ENCODE results near the gene FKBP14.
"Not testable (repeated sequence)": the region's sequence is repeated elsewhere in the genome, so short reads cannot be mapped to it uniquely, and the experiment has no call there.

The FKBP14 gene

GRCh38 chr7:30065746-30066145 is 39.2 kb upstream of the FKBP14 start:
- no peak for DNase-seq (ENCODE audit: extremely low read depth, low read depth)
- no peak for TF ChIP-seq CTCF (IDR thresholded peaks at IDR 0.05; ENCODE audit: low read depth, low read length)

- DNase-seq (ENCODE audit: extremely low read depth, low read depth): peak; percentile 20
- peak; percentile 66 for TF ChIP-seq CTCF (IDR thresholded peaks at IDR 0.05; ENCODE audit: low read depth, low read length)
Measured at GRCh38 chr7:30062587-30062986, 36.1 kb upstream of the FKBP14 start.

DNA sequence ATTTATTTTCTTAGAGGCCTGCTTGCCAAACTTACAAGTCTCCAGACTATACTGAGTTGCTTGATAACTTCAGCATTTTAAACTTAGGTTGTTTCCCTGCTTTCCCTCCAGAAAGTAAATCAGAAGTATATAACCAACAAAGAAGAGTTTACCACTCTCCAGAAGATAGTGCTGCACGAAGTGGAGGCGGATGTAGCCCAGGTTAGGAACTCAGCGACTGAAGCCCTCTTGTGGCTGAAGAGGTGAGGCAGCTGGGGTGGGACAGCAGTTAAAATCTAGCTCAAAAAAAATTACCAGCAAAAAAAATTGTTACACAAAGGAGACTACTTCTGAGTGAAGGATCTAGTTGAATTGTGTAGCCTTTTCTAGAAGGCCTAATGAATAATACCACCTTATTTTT is 35.3 kb upstream of the FKBP14 start:
- TF ChIP-seq CTCF (IDR thresholded peaks at IDR 0.05; ENCODE audit: low read depth, low read length): peak; percentile 58
- DNase-seq (ENCODE audit: extremely low read depth, low read depth): not testable (repeated sequence)

- no peak for TF ChIP-seq CTCF (IDR thresholded peaks at IDR 0.05; ENCODE audit: low read depth, low read length)
Measured at GRCh38 chr7:30057741-30058140, 31.2 kb upstream of the FKBP14 start.

GRCh38 chr7:30053068-30053467 is 26.6 kb upstream of the FKBP14 start:
- TF ChIP-seq CTCF (IDR thresholded peaks at IDR 0.05; ENCODE audit: low read depth, low read length): no peak
- no peak for DNase-seq (ENCODE audit: extremely low read depth, low read depth)

More at GRCh38 chr7:30057741-30058140, 31.2 kb upstream of the FKBP14 start:
- no peak for DNase-seq (ENCODE audit: extremely low read depth, low read depth)

GRCh38 chr7:30049173-30049572 is 22.7 kb upstream of the FKBP14 start:
- DNase-seq (ENCODE audit: extremely low read depth, low read depth): no peak
- TF ChIP-seq CTCF (IDR thresholded peaks at IDR 0.05; ENCODE audit: low read depth, low read length): no peak

DNA sequence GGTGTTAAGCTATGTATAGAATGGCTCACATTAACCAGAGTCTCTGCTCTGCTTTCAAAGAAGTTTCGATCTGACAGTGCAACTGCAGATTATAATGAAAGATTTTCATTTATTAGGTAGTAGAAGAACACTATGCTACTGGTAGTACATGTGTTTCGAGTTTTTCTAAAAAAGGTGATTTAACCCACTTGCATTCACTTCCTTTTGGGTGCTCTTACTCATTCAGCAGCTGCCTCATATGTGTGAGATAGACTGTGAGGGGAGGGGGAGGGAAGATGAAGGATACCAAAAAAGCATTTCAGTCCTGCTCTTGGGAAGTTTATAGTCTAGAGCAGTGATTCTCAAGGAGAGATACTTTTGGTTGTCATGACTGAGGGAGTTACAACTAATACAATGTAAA is 22.1 kb upstream of the FKBP14 start:
- no peak for TF ChIP-seq CTCF (IDR thresholded peaks at IDR 0.05; ENCODE audit: low read depth, low read length)
- DNase-seq (ENCODE audit: extremely low read depth, low read depth): no peak

All from AG09319 (cell line).